Measurements from ENCODE around the gene POR.

Gene POR

GRCh38 chr7:75957021-75957736, 42.2 kb downstream of the POR start:
- DNase-seq: peak; percentile 53
- Mint-ChIP-seq H3K27me3 (ENCODE audit: low read depth, poor library complexity) (no peaks in the 10 kb centered on the region), H3K36me3 (ENCODE audit: low read depth) (peaks cover 34% of the 10 kb centered on the region), H3K4me3 (peak overlapping the region; percentile 6), H3K27ac (peak overlapping the region; percentile 94), H3K4me1 (peaks cover 56% of the 10 kb centered on the region), H3K9me3 (peaks cover 11% of the 10 kb centered on the region)
- no peak for TF ChIP-seq CTCF (IDR thresholded peaks at IDR 0.05)

- TF ChIP-seq CTCF (IDR thresholded peaks at IDR 0.05): no peak
- no peak for DNase-seq
- no peaks in the 10 kb centered on the region for H3K27me3 Mint-ChIP-seq (ENCODE audit: low read depth, poor library complexity)
- H3K9me3 Mint-ChIP-seq: peaks cover 3% of the 10 kb centered on the region
- peaks cover 32% of the 10 kb centered on the region for H3K36me3 Mint-ChIP-seq (ENCODE audit: low read depth)
- peaks cover 65% of the 10 kb centered on the region for H3K4me1 Mint-ChIP-seq
- no peak overlapping the region for H3K4me3 Mint-ChIP-seq
- no peak overlapping the region for H3K27ac Mint-ChIP-seq
These were observed 44.0 kb downstream of the POR start for GRCh38 chr7:75958802-75959543.

- no peaks in the 10 kb centered on the region for H3K27me3 Mint-ChIP-seq (ENCODE audit: low read depth, poor library complexity)
- no peak for TF ChIP-seq CTCF (IDR thresholded peaks at IDR 0.05)
- H3K27ac Mint-ChIP-seq: no peak overlapping the region
- H3K36me3 Mint-ChIP-seq (ENCODE audit: low read depth): peaks cover 26% of the 10 kb centered on the region
- H3K4me1 Mint-ChIP-seq: peaks cover 65% of the 10 kb centered on the region
- no peak for DNase-seq
- no peaks in the 10 kb centered on the region for H3K9me3 Mint-ChIP-seq
- no peak overlapping the region for H3K4me3 Mint-ChIP-seq
These were observed 45.4 kb downstream of the POR start for GRCh38 chr7:75960372-75960771.

GRCh38 chr7:75961218-75961617, 46.3 kb downstream of the POR start:
- Mint-ChIP-seq H3K4me3 (no peak overlapping the region), H3K9me3 (no peaks in the 10 kb centered on the region), H3K36me3 (ENCODE audit: low read depth) (peaks cover 20% of the 10 kb centered on the region), H3K27me3 (ENCODE audit: low read depth, poor library complexity) (no peaks in the 10 kb centered on the region), H3K4me1 (peaks cover 67% of the 10 kb centered on the region), H3K27ac (peak overlapping the region; percentile 72)
- TF ChIP-seq CTCF (IDR thresholded peaks at IDR 0.05): no peak
- no peak for DNase-seq

GRCh38 chr7:75962607-75963380, 47.8 kb downstream of the POR start:
- TF ChIP-seq CTCF (IDR thresholded peaks at IDR 0.05): no peak
- Mint-ChIP-seq H3K4me3 (peak overlapping the region; percentile 57), H3K27me3 (ENCODE audit: low read depth, poor library complexity) (no peaks in the 10 kb centered on the region), H3K27ac (peak overlapping the region; percentile 97), H3K36me3 (ENCODE audit: low read depth) (peaks cover 20% of the 10 kb centered on the region), H3K4me1 (peaks cover 72% of the 10 kb centered on the region), H3K9me3 (no peaks in the 10 kb centered on the region)
- DNase-seq: no peak
